GM12878 (cell line): Measurements from ENCODE around the gene TYK2. TPM values are rescaled to one million over a fixed set of nuclear protein-coding genes. Genes with fewer than 3 reads are reported as not detected.

ENCODE experiments used
- BACH1 ChIP-seq: fragments of 450-650 bp; IDR thresholded peaks from 2 replicates; pipeline ENCODE4 v1.6.1; 2017; ENCODE audit warnings: mild to moderate bottlenecking, borderline replicate concordance
- HDAC6 ChIP-seq: fragments of 200-600 bp; sonication (generic); IDR thresholded peaks from one replicate; pipeline ENCODE4 v1.8.0; 2017; ENCODE audit warnings: antibody characterized with exemption; ENCODE audit not compliant: unreplicated experiment
- KDM1A ChIP-seq: fragments of 200-600 bp; sonication (generic); IDR thresholded peaks from 2 replicates; pipeline ENCODE4 v1.6.1; 2016; ENCODE audit warnings: borderline replicate concordance
- NFIC ChIP-seq: IDR thresholded peaks from 2 replicates; pipeline ENCODE4 v1.6.1; 2012; ENCODE audit warnings: low read depth, mild to moderate bottlenecking, inconsistent platforms, low read length, moderate library complexity
- SIN3A ChIP-seq: IDR thresholded peaks from 2 replicates; pipeline ENCODE4 v1.6.1; 2012; ENCODE audit warnings: low read depth, low read length, improper control_type of control experiment
- SUPT20H ChIP-seq: IDR thresholded peaks from 2 replicates; pipeline ENCODE4 v1.6.1; 2011; ENCODE audit warnings: low read depth, mild to moderate bottlenecking, low read length, moderate library complexity, borderline replicate concordance; ENCODE audit not compliant: control insufficient read depth
- SUZ12 ChIP-seq: fragments of 200-600 bp; sonication (generic); IDR thresholded peaks from one replicate; pipeline ENCODE4 v1.6.1; 2018; ENCODE audit warnings: antibody characterized with exemption, mild to moderate bottlenecking; ENCODE audit not compliant: unreplicated experiment
- YBX1 ChIP-seq: fragments of 450-650 bp; IDR thresholded peaks from 2 replicates; pipeline ENCODE4 v1.6.1; 2016; ENCODE audit warnings: antibody characterized with exemption
- polyA plus RNA-seq, 11 experiments: library from polyadenylated mRNA; depleted of rRNA in 4 of 11; unstranded in 6 of 11; stranded (reverse) in 5 of 11; fragments of >200 nt; fragmentation: Nextera tagmentation in 4 of 11; fragmentation: Illumina TruSeq in 1 of 11; extraction: Ambion mirVana in 4 of 11; extraction: Trizol in 1 of 11; gene quantifications; 1 replicate in 1 of 11; 2 replicates in 10 of 11; pipeline versions ENCODE4 v1.2.1 to v1.2.3, GENCODE V29; 2011 to 2016; ENCODE audit warnings: inconsistent platforms in 2 of 11, missing spikeins in 2 of 11, low read depth in 1 of 11
- total RNA-seq, 4 experiments: library from RNA; depleted of rRNA in 3 of 4; stranded (reverse); fragments of >200 nt in 3 of 4; fragmentation: Illumina TruSeq in 1 of 4; extraction: Trizol in 1 of 4; gene quantifications; 2 replicates each; pipeline versions ENCODE4 v1.2.1 to v1.2.3, GENCODE V29; 2013 to 2021
- TF ChIP-seq, protein P1 (sequence below): fragments of 450-650 bp; IDR thresholded peaks from 2 replicates; pipeline ENCODE4 v1.6.1; 2017; ENCODE audit warnings: mild to moderate bottlenecking, low read depth, inconsistent platforms; ENCODE audit not compliant: poor library complexity, severe bottlenecking
- TF ChIP-seq, protein P2 (sequence below): IDR thresholded peaks from 2 replicates; pipeline ENCODE4 v1.6.1; 2011; ENCODE audit warnings: mild to moderate bottlenecking, low read depth, low read length, moderate library complexity; ENCODE audit not compliant: insufficient replicate concordance

TYK2 gene
- total and polyA plus RNA-seq, 10 of the 15 experiments (the other 5 are each of a cell fraction or from before 2014, with no cell fraction given) = 36.4 to 364 (median 179) TPM

DNA sequence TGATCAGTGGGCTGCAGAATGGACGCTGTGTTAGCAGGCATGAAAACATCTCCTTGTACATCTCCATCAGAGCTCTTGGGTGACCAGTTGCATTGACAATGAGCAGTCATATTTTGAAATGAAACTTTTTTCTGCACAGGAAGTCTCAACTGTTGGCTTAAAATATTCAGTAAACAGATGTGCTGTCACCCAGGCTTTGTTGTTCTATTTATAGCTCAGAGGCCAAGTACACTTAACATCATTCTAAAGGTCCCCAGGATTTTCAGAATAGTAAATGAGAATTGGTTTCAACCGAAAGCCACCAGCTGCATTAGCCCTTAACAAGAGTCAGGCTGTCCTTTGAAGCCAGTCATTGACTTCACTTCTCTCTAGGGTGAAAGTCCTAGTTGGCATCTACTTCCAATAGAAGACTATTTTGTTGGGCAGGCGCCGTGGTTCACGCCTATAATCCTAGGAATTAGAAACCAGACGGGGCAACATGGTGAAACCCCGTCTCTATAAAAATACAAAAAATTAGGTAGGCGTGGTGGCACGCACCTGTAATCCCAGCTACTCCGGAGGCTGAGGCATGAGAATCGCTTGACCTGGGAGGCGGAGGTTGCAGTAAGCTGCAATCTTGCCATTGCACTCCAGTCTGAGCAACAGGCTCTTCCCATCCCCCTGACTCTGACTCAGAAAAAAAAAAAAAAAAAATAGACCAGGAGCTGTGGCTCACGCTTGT is 32.0 kb upstream of the TYK2 start (continued):
- TF ChIP-seq SIN3A = no peak; the same call in 1 of the 2 replicates
- no peak for TF ChIP-seq KDM1A
- TF ChIP-seq, protein P1, sequence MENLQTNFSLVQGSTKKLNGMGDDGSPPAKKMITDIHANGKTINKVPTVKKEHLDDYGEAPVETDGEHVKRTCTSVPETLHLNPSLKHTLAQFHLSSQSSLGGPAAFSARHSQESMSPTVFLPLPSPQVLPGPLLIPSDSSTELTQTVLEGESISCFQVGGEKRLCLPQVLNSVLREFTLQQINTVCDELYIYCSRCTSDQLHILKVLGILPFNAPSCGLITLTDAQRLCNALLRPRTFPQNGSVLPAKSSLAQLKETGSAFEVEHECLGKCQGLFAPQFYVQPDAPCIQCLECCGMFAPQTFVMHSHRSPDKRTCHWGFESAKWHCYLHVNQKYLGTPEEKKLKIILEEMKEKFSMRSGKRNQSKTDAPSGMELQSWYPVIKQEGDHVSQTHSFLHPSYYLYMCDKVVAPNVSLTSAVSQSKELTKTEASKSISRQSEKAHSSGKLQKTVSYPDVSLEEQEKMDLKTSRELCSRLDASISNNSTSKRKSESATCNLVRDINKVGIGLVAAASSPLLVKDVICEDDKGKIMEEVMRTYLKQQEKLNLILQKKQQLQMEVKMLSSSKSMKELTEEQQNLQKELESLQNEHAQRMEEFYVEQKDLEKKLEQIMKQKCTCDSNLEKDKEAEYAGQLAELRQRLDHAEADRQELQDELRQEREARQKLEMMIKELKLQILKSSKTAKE = peak; percentile 85
- TF ChIP-seq, protein P2, sequence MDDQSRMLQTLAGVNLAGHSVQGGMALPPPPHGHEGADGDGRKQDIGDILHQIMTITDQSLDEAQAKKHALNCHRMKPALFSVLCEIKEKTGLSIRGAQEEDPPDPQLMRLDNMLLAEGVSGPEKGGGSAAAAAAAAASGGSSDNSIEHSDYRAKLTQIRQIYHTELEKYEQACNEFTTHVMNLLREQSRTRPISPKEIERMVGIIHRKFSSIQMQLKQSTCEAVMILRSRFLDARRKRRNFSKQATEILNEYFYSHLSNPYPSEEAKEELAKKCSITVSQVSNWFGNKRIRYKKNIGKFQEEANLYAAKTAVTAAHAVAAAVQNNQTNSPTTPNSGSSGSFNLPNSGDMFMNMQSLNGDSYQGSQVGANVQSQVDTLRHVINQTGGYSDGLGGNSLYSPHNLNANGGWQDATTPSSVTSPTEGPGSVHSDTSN = no peak
- no peak for TF ChIP-seq HDAC6
- no peak for TF ChIP-seq SUPT20H
- TF ChIP-seq SUZ12 = no peak
- no peak for TF ChIP-seq BACH1
- TF ChIP-seq YBX1 = no peak
- peak; percentile 83; the same call in 1 of the 2 replicates for TF ChIP-seq NFIC
- TF ChIP-seq, all 136 proteins: peak for 54
